ENCODE measurements around the gene GRIK3. TPM values are rescaled to one million over a fixed set of nuclear protein-coding genes. Genes with fewer than 3 reads are reported as not detected.
"Not testable (repeated sequence)": the region's sequence is repeated elsewhere in the genome, so short reads cannot be mapped to it uniquely, and the experiment has no call there.

Gene GRIK3
- total RNA-seq, 1 donor from 2014 or later = not detected

- H3K27ac Mint-ChIP-seq = no peak overlapping the region
- no peak for DNase-seq
- no peaks in the 10 kb centered on the region for H3K9me3 Mint-ChIP-seq
- H3K4me3 Mint-ChIP-seq = no peak overlapping the region
- H3K27me3 Mint-ChIP-seq = peaks cover 6% of the 10 kb centered on the region
- intact Hi-C loops (cut with micrococcal nuclease) = no loop called here
- H3K36me3 Mint-ChIP-seq (ENCODE audit: low read depth) = no peaks in the 10 kb centered on the region
- H3K4me1 Mint-ChIP-seq = no peaks in the 10 kb centered on the region
Measured at GRCh38 chr1:36900128-36900527, 134.2 kb downstream of the GRIK3 start.

GRCh38 chr1:36897813-36898212 lies 136.5 kb downstream of the GRIK3 start:
- intact Hi-C loops (cut with micrococcal nuclease); H3K27me3 Mint-ChIP-seq; H3K27ac Mint-ChIP-seq; H3K4me1 Mint-ChIP-seq; H3K9me3 Mint-ChIP-seq; H3K4me3 Mint-ChIP-seq; H3K36me3 Mint-ChIP-seq (ENCODE audit: low read depth); DNase-seq: not testable (repeated sequence)

DNA sequence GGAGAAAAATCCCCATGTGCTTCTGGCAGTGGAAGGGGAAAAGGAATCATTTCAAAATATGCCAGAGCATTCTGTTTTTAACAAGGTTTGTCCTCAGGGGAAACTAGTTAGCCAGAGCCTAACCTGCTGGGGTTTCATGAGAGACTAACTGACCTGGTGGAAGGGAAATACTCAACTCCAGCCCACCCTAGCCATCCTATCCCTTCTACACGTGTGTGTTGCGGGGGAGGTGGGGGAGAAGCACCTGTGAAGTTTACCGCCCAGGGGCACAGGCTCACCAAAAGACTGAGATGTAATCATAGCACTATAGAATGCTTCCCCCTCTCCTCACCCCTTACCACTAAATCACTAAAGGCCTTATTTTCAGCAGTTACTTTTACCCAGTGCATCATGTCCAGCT lies 139.5 kb downstream of the GRIK3 start:
- H3K27me3 Mint-ChIP-seq = peaks cover 4% of the 10 kb centered on the region
- no peaks in the 10 kb centered on the region for H3K9me3 Mint-ChIP-seq
- no peak overlapping the region for H3K4me3 Mint-ChIP-seq
- H3K36me3 Mint-ChIP-seq (ENCODE audit: low read depth) = no peaks in the 10 kb centered on the region
- no peak for DNase-seq
- no peak overlapping the region for H3K27ac Mint-ChIP-seq
- intact Hi-C loops (cut with micrococcal nuclease) = no loop called here
- no peaks in the 10 kb centered on the region for H3K4me1 Mint-ChIP-seq

- no peak overlapping the region for H3K4me3 Mint-ChIP-seq
- H3K27ac Mint-ChIP-seq = no peak overlapping the region
- no peaks in the 10 kb centered on the region for H3K36me3 Mint-ChIP-seq (ENCODE audit: low read depth)
- H3K4me1 Mint-ChIP-seq = no peaks in the 10 kb centered on the region
- DNase-seq = no peak
- intact Hi-C loops (cut with micrococcal nuclease) = no loop called here
- H3K27me3 Mint-ChIP-seq = no peaks in the 10 kb centered on the region
- no peaks in the 10 kb centered on the region for H3K9me3 Mint-ChIP-seq
Measured at GRCh38 chr1:36890776-36891175, 143.5 kb downstream of the GRIK3 start.

DNA sequence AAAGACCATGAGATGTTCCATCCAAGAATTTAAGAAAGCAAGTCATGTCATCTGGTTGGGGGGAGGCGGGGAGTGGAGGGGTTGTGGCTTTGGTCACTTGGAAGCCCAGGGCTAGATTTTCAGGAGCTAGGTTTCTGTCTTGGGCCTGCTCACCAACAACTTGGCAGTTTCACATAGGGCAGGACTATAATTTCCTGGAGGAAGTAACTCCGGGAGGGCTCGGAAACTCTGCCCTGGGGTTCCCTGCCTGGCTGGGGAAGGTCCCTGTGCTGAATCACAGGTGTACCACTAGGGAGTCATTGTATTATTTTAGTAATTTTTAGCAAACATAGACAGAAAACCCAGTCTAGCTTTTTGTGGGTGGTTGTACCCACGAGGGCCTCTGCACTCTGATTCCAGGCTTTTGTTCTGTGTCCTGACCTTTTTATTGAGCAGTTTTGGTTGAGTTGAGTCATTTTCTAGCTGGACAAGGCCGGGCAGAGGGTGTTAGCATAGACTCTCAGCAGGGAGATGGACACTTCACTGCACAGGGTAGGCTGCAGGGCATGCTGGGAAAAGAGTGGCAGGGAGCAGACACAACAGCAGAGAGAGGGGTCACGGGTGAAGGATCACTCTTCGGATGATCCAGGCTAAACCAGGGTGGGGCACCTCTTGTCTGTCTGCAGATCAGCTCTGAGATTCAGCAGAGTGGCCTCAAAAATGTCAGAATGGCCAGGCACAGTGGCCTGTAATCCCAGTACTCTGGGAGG lies 144.7 kb downstream of the GRIK3 start:
- Mint-ChIP-seq H3K36me3 (ENCODE audit: low read depth) (no peaks in the 10 kb centered on the region), H3K9me3 (no peaks in the 10 kb centered on the region), H3K27me3 (no peaks in the 10 kb centered on the region), H3K27ac (no peak overlapping the region), H3K4me1 (no peaks in the 10 kb centered on the region), H3K4me3 (no peak overlapping the region)
- no peak for DNase-seq
- intact Hi-C loops (cut with micrococcal nuclease) = no loop called here

GRCh38 chr1:36888811-36889477 lies 145.4 kb downstream of the GRIK3 start:
- Mint-ChIP-seq H3K27me3 (no peaks in the 10 kb centered on the region), H3K9me3 (no peaks in the 10 kb centered on the region), H3K4me3 (no peak overlapping the region), H3K4me1 (no peaks in the 10 kb centered on the region), H3K36me3 (ENCODE audit: low read depth) (no peaks in the 10 kb centered on the region), H3K27ac (no peak overlapping the region)
- no peak for DNase-seq
- intact Hi-C loops (cut with micrococcal nuclease) = no loop called here

DNA sequence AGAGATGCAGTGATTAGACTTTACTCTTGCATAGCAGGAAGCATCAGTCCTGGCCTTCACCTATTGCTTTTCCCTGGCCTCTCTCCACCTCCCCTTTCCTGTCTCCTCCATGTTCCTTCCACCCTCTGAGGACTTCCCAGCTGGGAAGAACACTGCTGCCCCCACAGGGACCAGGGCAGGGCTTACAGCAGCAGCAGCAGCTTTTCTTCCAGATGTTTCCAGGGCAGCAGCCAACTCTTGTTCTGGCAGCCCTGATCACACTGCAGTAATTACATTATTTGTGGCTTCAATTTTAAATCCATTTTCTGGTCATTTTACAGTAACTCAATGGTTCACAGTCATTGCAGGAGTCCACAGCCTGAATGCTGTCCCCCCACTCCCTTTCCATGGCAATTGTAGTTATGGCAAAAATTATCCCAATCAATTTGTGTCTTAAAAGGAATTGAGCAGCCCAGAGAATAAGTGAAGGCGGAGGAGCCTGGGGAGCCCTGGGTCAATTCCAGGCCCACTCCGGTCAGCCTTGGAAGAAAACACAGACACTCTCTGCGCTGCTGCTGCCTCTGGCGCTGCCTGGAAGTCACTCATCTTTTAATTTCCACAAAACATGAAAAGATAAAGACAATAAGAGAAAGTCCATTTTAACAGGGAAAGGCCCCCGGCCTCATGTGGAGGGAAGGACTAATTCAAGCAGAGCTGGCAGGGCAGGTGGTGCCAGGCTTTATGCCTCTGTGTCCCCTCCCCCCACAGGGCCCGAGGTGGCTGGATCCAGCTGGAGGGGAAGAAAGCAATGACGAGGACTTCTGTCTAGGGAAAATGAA lies 148.6 kb downstream of the GRIK3 start:
- Mint-ChIP-seq H3K4me1 (no peaks in the 10 kb centered on the region), H3K27me3 (no peaks in the 10 kb centered on the region), H3K9me3 (no peaks in the 10 kb centered on the region), H3K27ac (no peak overlapping the region), H3K36me3 (ENCODE audit: low read depth) (no peaks in the 10 kb centered on the region), H3K4me3 (no peak overlapping the region)
- intact Hi-C loops (cut with micrococcal nuclease) = no loop called here
- DNase-seq = no peak

- DNase-seq = no peak
- intact Hi-C loops (cut with micrococcal nuclease) = no loop called here
- no peaks in the 10 kb centered on the region for H3K36me3 Mint-ChIP-seq (ENCODE audit: low read depth)
- H3K9me3 Mint-ChIP-seq = no peaks in the 10 kb centered on the region
- no peaks in the 10 kb centered on the region for H3K27me3 Mint-ChIP-seq
- no peak overlapping the region for H3K27ac Mint-ChIP-seq
- H3K4me3 Mint-ChIP-seq = no peak overlapping the region
- no peaks in the 10 kb centered on the region for H3K4me1 Mint-ChIP-seq
Measured at GRCh38 chr1:36884801-36885200, 149.5 kb downstream of the GRIK3 start.

GRCh38 chr1:36884029-36884701 lies 150.2 kb downstream of the GRIK3 start:
- H3K27me3 Mint-ChIP-seq = no peaks in the 10 kb centered on the region
- DNase-seq = no peak
- no peaks in the 10 kb centered on the region for H3K9me3 Mint-ChIP-seq
- no peak overlapping the region for H3K4me3 Mint-ChIP-seq
- no peak overlapping the region for H3K27ac Mint-ChIP-seq
- no peaks in the 10 kb centered on the region for H3K36me3 Mint-ChIP-seq (ENCODE audit: low read depth)
- intact Hi-C loops (cut with micrococcal nuclease) = no loop called here
- H3K4me1 Mint-ChIP-seq = no peaks in the 10 kb centered on the region

DNA sequence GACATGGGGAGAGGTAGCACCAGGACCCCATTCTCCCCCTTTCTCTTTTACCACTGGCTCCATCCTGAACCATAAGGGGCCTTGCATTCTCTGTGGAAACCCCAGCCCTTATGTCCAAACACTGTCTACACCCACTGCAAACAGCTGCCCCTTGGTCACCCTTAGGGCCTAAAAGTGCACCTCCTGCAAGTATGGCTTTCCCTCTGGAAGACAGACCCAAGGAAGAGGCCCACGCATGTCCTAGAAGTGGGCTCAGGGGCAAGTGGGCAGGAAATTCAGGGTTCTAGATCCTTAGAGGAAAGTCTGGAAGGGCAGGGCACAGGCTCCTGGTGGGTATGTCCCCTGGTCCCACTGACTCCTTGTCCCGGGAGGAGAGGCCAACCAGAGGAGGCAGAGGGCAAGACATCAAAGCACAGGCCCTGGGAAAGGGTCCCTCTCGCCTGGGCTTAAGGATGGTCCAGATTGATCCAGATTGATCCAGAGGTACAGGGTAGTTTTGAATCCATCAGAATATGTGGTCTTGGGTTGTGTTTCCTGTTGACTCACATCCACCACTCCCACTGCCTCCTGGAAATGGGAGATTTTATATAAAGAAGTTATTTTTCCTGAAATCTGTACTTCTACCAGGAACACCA lies 150.9 kb downstream of the GRIK3 start:
- Mint-ChIP-seq H3K4me1 (no peaks in the 10 kb centered on the region), H3K36me3 (ENCODE audit: low read depth) (no peaks in the 10 kb centered on the region), H3K27ac (no peak overlapping the region), H3K27me3 (no peaks in the 10 kb centered on the region), H3K4me3 (no peak overlapping the region), H3K9me3 (no peaks in the 10 kb centered on the region)
- no peak for DNase-seq
- intact Hi-C loops (cut with micrococcal nuclease) = no loop called here

DNA sequence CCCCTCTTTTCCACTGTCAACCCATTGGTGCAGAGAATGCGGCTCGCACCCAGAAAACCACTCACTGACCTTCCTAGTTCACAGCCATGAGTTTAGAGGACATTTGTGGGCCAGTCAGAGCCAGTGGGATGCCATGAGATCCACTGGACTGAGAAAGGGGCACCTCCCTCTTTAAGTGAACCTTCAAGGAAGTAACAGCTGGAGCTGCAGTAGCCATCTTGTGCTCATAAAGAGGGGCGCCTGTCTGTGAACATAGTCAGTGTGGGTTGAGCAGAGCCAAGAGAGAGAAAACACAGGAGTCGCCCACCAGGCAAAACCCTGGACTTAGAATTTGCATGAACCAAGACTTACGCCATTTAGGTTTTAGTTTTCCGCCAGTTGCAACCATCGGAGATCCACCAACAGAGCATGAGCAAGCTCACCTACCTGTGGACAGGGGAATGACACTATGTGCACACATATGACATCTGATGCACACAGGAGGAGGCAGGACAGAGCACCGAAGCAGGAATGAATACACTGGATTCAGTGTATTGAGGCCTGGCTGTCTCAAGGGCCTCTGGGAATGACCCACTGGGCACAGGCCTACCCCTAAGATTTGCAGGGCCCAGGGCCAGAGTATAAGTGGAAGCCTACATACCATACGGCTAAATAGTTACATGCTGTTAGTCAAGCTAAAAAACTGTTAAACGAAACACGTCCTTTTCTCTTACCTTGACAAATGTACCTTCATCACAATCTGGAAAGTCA lies 151.6 kb downstream of the GRIK3 start:
- DNase-seq = no peak
- Mint-ChIP-seq H3K4me3 (no peak overlapping the region), H3K27ac (no peak overlapping the region), H3K27me3 (peaks cover under 1% of the 10 kb centered on the region), H3K4me1 (no peaks in the 10 kb centered on the region), H3K36me3 (ENCODE audit: low read depth) (no peaks in the 10 kb centered on the region), H3K9me3 (no peaks in the 10 kb centered on the region)
- intact Hi-C loops (cut with micrococcal nuclease) = no loop called here

DNA sequence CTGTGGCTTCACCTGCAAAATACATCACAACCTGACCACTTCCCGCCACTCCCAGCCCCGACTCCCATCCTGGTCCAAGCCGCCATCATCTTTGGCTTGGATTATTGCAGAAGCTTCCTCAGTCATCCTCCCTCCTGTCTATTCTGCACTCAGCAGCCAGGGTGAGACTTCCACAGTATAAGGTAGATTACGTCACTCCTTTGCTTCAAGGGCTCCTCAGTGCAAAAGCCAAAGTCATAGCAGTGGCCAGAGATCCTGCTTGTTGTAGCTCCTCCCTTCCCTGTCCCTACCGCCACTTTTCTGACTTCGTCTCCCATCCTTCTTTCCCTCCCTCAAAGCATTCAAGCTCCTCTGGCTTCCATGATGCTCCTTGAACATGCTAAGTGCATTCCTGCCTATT lies 152.8 kb downstream of the GRIK3 start:
- Mint-ChIP-seq H3K9me3 (no peaks in the 10 kb centered on the region), H3K27me3 (peaks cover 3% of the 10 kb centered on the region), H3K4me3 (no peak overlapping the region), H3K27ac (no peak overlapping the region), H3K4me1 (no peaks in the 10 kb centered on the region), H3K36me3 (ENCODE audit: low read depth) (no peaks in the 10 kb centered on the region)
- no peak for DNase-seq
- intact Hi-C loops (cut with micrococcal nuclease) = no loop called here

DNA sequence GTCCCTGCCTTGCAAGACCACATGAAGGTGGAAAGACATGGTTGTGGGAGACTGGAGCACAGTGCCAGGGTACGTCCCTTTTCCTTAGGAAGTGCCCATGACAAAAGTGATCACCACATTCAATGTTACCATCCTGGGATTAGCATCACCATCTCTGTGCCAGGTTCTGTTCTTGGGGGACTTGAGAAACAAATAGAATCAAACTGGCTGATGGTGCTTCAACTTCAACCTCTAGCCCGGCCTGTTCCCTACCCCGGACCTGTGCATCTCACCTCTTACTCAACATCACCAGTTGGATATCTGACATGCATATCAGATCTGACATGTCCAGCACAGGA lies 153.3 kb downstream of the GRIK3 start:
- Mint-ChIP-seq H3K4me1 (no peaks in the 10 kb centered on the region), H3K27me3 (peaks cover 3% of the 10 kb centered on the region), H3K4me3 (no peak overlapping the region), H3K36me3 (ENCODE audit: low read depth) (no peaks in the 10 kb centered on the region), H3K27ac (no peak overlapping the region), H3K9me3 (no peaks in the 10 kb centered on the region)
- intact Hi-C loops (cut with micrococcal nuclease) = no loop called here
- no peak for DNase-seq
